Left forelimb (tissue), 1 donor: ENCODE results near the gene FMNL2.
"Not testable (repeated sequence)": the region's sequence is repeated elsewhere in the genome, so short reads cannot be mapped to it uniquely, and the experiment has no call there.

ENCODE experiments used
- DNase-seq: peaks from one replicate; pipeline ENCODE4 v3.0.0-alpha.2; 2018; ENCODE audit warnings: low spot score

FMNL2 gene

GRCh38 chr2:152493945-152494528 lies 159.1 kb downstream of the FMNL2 start:
- DNase-seq, result no peak

DNA sequence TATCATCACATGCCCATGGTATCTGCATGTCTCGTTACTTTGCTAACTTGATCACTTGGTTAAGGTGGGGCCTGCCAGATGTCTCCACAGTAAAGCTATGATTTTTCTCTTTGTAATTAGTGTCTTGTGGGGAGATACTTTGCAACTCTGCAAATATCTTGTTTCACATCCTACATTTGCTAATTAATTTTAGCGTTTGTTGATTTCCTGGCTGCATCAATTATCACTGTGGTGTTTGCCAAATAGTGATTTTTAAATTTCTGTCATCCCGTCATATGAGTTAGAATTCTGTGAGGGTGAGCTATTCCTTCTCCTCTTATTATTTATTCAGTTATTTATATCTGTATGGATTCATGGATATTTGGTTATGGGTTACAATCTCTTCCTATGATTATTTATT lies 161.4 kb downstream of the FMNL2 start:
- DNase-seq, result no peak

DNA sequence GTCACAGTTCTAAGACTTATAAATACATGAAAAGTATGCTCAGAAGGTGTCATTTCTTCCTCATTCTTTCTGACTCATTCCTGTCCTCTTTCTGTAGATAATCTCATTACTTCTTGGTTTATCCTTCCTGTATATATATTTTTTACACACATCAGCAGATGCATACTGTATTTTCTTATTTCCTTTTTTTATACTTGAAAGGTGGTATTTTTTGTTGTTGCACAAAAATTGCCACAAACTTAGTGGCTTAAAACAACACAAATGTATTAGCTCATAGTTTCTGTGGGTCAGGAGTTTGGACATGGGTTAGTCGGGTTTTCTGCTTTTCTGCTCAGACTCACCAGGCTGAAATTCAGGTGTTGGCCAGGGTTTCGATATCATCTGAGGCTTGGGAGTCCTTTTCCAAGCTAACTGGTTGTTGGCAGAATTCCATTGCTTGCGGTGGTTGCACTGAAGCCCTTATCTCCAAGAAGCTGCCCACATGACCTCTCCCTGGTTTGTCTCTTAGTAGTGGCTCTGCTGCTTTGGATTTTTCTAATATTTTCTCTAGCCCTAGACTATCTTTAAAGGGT lies 162.6 kb downstream of the FMNL2 start:
- DNase-seq, result no peak

DNA sequence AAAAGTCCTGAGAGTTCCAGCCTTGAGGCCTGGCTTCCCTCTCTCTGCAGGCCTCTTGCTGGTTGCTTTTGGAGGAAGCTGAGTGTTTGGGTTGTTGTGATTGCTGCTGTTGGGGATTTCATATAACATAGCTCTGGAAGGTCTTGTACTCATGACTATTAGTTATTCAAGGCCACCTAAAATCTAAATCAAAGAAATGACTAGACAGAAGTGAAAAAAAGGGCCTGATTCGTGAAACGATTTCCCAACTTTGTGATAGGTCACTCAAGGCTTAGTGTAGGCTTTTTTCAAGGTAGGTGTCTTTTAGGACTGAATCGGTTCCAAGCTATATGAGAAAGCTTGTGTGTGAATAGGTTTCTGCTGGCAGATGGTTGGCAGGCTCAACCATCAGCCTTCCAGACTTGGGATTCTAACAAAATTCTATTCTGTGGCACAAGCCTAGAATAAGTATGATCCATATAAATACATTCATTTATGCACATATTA lies 164.4 kb downstream of the FMNL2 start:
- no peak for DNase-seq

DNA sequence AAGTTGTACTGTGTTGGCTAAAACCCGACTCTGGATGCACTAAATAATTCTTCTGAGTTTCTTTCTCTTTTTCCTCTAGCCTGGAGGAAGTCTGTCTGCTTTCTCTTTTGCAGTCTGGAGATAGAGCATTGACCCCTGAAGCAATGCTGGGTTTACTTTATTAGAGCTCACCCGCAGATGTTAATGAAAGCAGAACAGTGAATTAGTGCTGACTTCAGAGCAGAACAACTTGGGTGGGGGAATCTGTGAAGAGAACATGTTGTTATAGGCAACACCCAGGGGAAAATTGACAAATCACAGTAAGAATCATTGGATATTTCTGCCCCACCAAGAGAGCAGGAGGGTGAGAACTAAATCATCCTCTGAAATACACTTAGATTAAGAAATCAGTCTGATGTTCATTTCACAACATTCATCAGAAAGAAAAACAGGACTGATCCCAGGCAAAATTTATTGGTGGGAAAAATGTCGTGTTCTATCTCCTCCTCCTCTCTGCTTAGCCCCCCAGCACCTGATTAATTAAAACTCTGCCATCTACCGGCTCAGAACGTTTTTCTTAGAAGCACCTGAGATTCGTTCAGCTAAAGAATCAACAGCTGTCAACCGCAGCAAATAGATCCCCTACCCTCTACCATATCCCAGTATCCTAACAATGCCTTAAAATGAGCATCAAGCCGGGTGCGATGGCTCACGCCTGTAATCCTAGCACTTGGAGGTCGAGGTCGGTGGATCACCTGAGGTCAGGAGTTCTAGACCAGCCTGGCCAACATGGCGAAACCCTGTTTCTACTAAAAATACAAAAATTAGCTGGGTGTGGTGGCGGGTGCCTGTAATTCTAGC lies 165.1 kb downstream of the FMNL2 start:
- no peak for DNase-seq

DNA sequence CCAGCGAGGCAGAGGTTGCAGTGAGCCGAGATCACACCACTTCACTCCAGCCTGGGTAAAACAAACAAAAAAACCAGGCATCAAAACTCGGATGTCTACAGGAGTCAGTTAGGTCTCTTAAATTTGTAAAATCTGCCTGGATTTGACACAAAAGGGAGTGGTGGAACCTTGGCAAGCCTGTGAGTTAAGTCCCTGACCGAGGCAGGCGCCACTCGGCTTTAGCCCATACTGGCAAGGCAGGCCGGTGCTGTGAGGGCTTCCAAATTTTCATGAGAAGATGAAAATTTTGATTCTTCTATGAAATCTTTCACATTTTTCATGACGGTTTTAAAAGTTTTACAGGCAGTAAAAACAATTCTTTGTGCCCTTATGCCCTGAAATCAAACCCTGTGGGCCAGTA lies 165.8 kb downstream of the FMNL2 start:
- no peak for DNase-seq

DNA sequence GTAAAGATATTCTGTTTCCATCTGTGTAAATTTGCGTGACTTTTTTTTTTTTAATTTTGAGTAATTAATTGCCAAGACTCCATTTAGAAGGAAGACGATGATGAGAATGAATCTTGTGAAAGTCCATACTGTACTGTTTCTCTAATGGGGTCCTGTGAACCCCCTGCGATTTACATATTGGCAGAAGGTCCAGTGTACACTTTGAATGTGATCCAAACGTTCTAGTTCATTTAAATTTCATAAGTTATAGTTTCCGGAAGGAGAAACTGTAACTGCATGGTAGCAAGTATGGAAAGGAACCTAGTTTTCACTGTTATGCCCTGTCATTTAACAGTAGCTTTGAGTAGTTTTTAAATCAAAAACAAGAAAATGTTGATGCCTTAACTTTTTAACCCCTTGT lies 166.7 kb downstream of the FMNL2 start:
- DNase-seq, result no peak

DNA sequence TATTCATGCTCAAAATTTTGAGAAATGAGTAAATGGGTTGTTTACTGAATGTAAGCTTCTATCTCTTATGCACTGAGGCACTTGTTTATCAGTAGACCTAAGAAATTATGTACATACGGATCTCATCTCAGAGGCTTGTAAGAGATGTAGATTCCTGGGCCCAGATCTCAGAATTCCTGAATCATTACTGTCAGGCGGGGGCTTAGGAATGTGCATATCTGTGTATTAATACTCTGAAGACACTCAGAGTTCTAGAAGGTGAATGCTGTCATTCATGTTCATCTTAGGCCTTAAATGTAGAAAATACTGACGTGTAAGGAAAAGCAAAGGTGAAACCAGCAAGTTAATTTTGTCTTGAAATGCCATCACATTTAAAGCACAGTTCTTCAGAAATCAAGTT lies 169.6 kb downstream of the FMNL2 start:
- no peak for DNase-seq

- DNase-seq, result no peak
Measured at GRCh38 chr2:152505495-152505906, 170.5 kb downstream of the FMNL2 start.

DNA sequence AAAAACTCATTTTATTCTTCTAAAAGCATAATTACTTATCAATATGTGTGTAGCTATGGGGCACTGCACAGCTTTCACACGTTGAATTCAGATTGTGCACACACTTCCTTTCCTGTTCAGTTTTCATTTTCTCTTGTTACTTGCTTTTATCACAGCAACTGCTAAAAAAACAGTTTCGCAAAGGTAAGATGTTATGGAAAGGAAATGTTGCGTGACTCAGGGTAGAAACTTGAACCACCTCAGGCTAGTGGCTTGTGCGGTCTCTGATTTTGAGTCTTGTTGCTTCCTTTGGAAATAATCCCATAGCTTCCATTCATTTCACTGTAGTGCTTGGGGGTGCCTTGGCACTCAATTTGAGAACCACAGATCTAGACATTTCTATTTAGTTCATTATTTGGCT lies 171.9 kb downstream of the FMNL2 start:
- no peak for DNase-seq

- DNase-seq, result no peak
Measured at GRCh38 chr2:152507907-152508306, 172.9 kb downstream of the FMNL2 start.

GRCh38 chr2:152508446-152508845 lies 173.5 kb downstream of the FMNL2 start:
- no peak for DNase-seq

- DNase-seq, result no peak
Measured at GRCh38 chr2:152509772-152510491, 175.0 kb downstream of the FMNL2 start.

DNA sequence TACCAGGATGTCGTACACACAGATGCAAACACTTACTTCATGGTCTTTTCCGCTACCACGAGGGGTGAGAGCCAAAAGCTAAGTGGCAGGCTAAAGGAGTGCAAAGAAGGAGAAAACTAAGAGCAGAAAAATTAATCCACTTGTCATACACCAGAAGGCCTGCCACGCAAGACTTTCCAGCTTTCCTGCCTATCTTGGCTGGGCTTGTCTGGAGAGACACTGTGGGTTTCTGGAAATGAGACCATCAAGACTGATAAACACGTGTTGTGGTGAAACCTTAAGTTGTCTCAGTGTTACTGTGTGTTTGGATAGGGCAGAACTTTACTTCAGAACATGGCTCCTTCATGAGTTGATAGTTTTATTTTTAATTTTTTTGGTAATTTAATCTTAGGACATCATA lies 175.6 kb downstream of the FMNL2 start:
- no peak for DNase-seq

GRCh38 chr2:152511981-152512380 lies 177.0 kb downstream of the FMNL2 start:
- no peak for DNase-seq

DNA sequence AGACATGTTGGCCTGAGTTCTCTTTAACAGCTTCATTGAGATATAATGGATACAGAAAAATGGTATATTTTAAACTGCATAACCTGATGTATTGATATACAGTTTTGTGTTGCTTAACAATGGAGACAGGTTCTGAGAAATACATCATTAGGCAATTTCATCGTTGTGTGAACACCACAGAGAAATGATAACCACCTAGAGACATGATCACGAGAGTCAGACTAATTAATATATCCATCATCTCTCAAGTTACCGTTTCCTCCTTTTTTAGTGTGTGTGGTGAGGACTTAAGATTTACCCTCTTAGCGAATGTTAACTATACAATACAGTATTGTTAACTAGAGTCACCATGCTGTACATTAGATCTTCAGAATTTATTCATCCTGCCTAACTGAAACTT lies 178.1 kb downstream of the FMNL2 start:
- no peak for DNase-seq

- DNase-seq, result no peak
Measured at GRCh38 chr2:152513681-152514080, 178.7 kb downstream of the FMNL2 start.

DNA sequence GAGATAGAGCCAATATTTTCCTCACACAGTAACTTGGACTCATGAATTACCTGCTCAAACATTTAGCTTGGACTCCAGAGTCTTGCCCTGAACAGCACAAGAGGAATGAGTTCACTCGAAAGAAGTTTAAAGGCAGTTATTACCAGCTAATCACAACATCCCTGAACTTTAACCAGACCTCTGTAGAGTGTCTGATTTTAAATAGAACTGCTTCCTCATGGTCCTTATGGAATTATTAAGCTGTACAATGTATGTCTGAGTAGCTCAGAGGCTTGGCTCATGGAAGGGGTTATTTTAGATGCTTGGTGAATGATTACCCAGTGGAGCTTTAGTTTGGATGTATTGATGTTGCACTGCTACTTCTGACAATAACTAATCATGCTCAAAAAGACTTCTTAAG lies 183.1 kb downstream of the FMNL2 start:
- DNase-seq, result no peak

- no peak for DNase-seq
Measured at GRCh38 chr2:152518641-152519580, 183.9 kb downstream of the FMNL2 start.

DNA sequence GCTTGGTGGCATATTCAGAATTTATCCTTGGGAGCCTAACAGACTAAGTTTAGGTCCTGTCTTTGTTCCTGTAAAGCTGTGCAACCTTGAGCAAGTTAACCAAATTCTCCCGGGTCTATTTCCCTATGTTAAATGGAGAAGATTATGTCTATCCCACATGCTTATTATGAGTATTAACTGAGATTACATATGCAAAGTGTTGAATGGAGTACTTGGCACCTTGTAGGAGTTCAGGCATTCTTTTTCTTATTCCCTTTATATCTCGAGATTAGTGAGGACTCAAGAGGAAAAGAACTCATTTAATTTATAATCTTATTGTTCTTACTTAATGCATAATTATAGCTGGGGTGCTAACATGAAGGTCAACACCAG lies 184.6 kb downstream of the FMNL2 start:
- DNase-seq, result no peak

DNA sequence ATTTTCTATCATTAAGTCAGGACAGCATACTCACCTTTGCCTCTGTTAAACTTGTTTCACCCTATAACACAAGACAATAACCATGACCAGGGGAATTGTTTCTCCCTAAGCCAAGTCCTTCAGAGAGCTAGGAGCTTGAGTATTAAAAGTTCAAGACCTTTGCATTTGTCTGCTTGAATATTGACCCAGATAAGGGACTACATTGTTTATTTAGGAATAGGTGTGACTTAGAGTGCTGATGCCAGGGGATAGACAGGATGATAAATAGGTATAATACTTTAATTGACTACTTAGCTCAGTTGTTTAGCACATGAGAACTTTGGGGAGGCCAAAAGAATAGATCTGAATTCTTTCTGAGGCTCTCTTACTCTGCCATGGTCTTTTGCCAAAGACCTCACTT lies 185.8 kb downstream of the FMNL2 start:
- DNase-seq, result no peak

GRCh38 chr2:152522446-152522845 lies 187.5 kb downstream of the FMNL2 start:
- not testable (repeated sequence) for DNase-seq
